Endometrial microvascular endothelial cells (primary cell): Measurements from ENCODE around the gene MKNK2. TPM values are rescaled to one million over a fixed set of nuclear protein-coding genes. Genes with fewer than 3 reads are reported as not detected.

Source experiments
- in situ Hi-C: cut with HindIII; loops from 2 replicates; pipeline ENCODE4 v1.10.0; 2017; ENCODE audit warnings: low sequenced_read_pairs, low pct_unique_long_range_greater_than_20kb; ENCODE audit errors: inconsistent ontology term
- total RNA-seq: library from RNA; depleted of rRNA; stranded (reverse); fragments of >200 nt; gene quantifications from one replicate; pipeline ENCODE4 v1.2.3, GENCODE V29; 2015; ENCODE audit errors: inconsistent ontology term

MKNK2 gene
- total RNA-seq, 1 donor from 2014 or later, result 111 TPM

DNA sequence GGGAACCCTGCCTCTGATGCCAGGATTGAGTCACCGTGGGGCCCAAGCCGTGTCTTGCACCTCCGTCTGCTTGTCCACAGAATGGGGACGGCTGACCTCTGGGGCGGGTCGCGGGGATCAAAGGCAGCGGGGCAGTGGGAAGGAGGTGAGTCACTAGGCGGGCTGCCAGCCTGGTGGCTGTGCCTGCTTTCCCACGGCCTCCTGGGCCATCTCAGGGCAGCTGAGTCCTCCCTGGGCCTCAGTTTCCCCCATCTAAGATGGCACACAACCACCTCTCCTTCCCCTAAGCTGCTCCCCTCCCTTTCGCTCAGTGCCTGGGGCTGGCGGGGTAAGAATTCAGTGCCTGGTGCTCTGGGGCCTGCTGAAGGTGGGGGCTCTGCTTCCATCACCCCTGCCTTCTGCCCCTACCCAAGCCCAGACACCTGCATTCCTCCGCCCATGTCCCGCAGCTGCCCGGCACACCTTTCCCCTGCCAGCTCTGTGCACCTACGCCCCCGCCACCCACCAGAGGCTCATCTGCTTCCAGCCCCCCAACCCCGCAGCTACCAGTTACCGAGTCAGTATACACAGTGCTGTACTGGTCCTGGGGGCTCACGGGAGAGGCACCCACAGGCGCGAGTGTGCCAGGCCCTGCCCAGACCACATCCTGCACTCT, 3.5 kb downstream of the MKNK2 start:
- in situ Hi-C loops, result no loop called here

DNA sequence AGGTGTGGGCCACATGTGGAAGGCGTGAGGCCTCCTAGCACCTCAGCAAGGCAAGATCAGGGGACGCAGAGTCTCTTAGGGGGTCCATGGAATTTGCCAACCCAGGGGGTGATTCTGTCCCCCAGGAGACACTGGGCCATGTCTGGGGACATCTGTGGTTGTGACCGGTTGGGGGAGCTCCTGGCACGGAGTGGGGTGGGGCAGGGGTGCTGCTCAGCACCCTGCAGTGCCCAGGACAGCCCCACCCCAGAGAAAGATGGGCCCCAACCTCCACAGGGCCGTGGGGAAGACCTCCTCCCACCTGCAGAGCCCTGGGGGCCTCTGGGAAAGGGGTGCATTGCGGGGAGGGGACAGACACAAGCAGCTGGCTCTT, 4.0 kb downstream of the MKNK2 start:
- in situ Hi-C loops, result no loop called here

DNA sequence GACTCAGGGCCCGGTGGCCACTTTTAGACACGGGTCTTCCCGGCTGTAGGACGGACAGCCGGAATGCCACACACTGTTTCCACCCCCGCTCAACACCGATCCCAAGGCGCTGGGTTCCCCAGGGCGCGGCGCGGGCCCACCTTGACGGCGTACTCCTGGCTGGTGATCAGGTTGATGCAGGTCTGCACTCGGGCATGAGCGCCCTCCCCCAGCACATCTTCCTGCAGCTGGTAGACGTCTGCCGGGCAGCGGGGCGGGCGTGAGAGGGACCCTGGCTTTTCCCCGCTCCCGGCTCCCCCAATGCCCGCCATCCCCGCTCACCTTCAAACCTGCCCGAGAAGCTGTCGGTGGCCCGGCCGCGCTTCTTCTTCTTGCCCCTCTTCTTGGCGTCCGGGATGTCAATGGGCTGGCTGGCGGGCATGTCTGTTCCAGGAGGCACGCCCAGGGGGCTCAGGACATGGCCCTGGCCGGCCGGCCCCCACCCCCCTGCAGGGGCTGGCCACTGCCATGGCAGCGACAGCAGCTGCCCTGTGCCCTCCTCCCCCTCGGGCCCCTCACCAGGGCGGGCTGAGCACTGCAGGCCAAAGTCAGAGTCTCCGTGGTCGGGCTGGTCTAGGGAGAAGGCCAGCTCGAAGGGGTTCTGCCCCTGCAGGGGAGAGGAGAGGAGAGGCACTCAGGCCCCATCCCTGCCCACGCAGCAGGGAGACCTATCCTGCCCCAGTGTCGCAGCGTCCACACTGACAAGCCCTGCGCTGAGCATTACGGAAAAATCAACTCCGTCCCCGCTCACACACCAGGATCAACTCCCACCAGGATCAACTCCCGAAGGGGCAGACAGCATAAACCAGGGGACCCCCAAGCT, 4.8 kb downstream of the MKNK2 start:
- in situ Hi-C loops, result no loop called here

DNA sequence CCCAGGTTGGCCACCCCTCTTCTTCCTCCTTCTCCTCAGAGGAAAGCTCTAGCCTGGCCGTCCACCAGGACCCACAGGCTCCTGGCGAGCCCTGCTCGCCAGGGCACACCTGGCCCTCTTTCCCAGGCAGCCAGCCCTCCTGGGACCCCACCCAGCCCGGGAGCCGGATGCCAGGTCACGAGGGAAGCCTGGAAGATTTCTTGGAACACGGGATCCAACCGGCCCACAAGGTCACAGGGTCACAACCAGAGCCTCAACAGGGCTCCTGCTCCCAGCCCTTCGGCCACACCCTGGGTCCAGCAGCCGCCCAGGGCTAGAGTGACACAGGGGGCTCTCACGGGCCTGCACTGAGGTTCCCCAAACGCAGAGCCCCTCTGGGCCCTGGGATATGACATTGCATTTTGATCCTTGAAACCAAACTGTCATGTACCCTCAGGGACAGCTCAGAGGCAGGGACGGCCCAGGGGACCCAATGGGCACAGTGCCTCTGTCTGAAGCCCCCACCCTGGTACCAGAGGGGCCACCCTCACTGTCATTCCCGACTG, 5.5 kb downstream of the MKNK2 start:
- in situ Hi-C loops, result no loop called here

DNA sequence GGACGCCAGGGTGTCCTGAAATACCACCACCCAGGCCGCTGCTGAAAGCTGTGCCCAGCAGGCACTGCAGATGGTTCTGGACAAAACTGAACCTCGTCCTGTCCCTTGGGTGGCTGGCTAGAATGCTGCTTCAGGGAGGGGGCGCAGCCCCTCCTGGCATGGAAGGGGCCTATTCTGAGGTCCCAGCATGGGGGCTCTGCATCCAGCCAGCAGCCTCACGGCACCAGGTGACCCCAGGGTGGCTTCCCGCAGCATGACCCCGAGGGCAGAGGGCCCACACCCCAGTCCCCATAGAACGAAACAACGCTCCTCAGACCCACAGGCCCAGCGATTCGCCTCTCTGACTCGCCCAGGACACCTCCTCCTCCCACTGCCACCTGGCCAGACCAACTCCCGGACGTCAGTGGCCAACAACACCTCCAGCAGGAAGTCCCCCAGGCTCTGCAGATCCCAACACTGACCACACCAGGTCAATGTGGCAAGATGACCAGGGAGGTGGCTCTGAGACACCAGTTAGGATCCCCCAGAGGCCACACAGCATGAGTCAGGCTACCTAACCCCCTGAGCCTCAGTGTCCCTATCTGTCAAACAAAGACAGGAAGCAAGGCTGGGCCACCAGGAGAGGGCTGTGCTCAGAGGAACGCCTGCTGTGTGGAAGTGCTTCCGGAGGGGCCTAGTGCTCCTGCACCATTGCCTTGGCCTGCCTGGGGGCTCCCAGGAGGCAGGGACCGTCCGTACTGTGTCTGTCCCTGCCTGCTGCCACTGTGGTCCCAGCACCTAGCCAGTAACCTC, 6.1 kb downstream of the MKNK2 start:
- in situ Hi-C loops, result no loop called here

DNA sequence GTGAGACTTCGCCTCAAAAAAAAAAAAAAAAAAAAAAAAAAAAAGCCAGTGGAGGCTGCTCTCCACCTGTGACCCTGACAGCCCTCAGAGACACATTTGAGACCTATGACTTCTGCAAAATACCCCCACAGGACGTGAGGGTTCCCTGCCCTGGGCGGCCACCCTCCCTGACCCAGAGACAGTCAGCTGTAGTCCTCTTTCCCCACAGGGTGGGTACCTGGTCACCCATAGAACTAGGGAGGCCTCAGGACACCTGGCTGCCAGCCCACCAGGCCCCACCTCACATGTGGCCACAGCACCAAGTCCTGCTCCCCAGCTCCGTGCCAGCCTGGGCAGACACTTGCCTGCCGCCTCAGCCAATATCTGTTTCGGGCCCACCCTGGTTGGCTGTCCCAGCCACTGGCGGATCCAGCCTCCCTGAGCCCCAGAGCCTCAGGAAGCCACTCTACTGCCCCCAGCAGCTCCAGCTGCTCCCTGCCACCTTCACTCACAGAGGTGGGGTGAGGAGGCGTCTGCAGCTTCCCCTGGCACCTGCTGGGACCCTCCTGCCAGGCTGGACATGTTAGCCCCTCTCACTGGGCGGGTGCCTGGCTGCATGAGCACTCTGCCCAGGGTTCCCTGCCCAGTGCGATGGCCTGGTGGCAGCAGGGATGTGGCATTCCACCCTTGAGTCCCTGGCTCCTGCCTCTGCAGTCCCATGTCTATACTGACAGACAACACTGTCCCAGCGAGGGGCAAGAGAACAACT, 6.9 kb downstream of the MKNK2 start:
- in situ Hi-C loops, result no loop called here

DNA sequence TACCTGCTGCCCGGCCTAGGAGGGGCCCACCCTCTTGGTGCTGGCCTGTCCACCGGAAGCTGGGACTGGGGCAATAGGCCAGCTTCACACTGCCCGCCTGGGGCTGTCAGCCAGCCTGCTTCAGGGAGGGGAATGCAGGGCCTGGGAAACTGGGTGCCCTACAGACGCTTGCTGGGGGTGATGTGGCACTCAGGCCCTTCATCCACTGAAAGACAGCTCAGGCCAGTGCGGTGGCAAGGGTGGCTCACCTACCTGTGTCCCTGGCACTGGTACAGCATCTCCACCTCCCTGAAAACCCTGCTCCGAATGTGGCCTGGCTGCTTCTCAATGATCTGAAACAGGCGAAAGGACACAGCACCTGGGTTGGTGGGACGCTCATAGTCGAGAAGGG, 7.8 kb downstream of the MKNK2 start:
- in situ Hi-C loops, result no loop called here

DNA sequence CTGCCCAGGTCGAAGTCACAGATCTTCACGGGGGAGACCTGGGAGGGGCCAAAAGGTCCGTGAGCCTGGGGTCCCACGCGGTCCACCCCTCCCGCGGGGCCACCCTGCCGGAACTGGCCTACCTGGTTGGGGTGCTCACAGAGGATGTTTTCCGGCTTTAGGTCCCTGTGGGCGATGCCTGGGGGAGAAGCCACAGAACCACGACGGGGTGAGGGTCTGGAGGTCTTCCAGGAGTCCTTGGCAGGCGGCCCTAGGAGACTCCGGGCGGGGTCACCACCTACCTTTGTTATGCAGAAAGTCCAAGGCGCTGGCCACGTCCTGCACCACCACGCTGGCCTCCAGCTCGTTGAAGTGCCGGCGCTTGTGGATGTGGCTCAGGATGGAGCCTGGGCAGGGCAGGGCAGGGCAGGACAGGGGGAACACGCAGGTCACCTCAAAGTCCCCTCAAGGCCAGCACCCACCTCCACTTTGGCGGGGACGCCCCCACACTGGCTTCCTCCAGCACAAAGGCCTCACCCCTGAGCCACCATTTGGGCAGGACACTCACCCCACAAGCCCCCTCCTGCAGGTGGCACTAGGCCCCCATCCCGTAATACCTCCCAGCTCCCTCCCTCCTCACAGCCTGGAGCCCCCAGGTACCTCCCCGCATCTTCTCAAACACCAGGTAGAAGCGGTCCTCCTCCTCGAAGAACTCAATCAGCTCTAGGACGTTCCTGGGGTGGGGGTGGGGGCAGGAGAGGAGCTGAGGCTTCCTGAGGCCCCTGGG, 8.4 kb downstream of the MKNK2 start:
- in situ Hi-C loops, result no loop called here

DNA sequence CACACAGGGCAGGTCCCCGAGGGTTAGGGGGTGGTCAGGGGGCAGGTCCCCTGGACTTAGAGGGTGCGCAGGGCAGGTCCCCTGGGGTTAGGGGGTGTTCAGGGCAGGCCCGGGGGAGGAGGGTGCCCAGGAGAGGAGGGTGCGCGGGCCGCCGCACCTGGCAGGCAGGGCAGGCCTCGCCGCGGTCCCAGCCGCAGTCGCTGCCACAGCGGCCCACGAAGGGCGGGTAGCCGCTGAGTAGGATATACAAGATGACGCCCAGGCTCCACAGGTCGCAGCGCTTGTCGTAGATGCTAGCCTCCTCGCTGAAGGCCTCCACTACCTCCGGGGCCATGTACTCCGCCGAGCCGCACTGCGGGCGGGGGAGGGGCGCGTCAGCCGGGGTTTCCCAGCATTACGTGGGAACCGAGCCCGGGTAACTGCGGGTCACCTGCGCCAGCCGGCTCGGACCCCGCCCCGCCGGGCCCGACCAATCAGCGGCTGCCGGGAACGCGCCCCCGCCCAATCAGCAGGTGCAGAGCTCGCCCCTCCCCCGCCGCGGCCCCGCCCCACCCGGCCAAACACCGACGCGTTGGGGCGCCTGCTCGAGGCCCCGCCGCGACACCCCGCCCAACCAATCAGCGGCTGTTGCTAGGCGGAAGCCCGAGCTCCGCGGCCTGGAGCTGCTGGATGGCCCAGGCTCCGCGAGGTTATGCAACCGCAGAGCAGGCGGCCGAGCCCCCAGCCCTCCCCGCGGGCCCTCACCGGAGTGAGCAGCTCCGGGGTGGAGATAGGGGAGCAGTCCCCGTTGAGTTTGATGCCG, 9.2 kb downstream of the MKNK2 start:
- in situ Hi-C loops, result no loop called here

DNA sequence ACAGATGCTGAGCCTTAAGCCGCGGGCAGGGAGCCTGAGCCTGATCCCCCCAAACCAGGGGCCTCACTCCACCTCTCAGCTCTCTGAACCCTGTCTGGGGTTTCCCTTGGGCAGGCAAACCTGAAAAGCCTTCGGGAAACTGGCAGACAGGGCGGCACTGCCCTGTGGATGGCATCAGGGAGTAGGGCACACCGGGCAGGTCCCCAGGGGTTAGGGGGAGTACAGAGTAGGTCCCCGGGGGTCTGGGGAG, 9.7 kb downstream of the MKNK2 start:
- in situ Hi-C loops, result no loop called here

DNA sequence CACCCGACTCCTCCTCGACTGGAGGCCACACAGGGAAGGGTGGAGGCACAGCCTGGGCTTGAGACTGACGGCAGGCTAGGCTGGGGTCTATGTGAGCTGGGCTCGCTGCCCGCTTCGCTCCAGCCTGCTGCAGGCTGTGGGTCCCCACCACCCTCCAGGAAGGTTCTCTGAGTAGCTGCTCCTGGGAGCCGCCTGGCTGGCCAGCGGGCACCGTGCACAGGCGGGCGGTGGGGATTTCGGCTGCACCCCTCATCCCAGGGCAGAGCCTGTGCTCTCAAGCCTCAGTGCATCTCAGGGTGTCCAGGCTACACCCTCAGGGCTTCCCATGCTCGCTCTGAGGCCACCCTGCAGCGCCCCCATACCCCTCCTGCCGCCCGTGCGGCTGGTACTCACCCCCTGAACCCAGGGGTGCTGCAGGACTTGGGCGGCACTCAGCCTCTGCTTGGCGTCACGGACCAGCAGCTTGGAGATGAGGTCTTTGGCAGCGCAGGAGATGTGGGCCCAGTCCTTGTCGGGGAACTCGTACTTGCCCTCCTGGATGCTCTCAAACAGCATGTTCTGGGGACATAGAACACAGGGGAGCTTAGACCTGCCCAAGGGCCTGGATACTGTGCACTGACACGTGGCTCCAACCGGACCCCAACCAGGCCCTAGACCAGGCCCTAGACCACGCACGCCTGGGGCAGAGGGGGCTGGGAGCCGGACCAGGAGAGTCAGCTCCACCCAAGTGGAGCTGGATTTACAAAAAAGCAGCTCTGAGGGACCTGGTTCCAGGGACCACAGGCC, 10.2 kb downstream of the MKNK2 start:
- in situ Hi-C loops, result no loop called here

DNA sequence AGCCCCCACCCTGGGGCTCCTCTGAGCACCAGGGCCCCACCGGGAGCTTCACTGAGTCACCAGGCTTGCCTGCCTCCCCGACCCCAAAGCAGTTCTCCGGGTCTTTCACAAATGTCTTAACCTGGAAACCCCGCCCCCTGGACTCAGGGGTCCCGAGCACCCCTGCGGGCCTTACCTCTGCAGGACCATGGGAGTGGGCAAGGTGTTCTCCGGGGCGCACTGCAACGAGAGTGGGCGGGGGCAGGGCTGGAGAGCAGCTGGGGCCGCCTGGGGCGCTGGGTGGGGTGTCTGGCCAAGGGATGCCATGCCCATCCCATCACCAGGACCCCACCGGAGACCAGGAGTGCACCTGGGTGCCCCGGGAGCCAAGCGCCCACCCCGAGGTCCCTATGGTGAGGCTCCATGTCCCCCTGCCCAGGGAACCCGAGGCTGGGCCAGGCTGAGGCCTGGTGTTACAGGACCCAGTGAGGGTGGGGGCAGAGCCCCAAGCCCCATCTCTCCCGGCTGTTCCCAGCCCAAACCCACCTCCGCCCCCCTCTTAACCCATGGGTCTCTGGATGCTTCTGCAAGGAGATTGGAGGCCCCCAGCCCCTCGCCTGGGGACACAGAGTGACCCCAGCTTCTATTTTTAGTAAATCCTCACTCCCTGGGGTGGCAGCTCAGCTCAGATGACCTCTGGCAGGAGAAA, 10.9 kb downstream of the MKNK2 start:
- in situ Hi-C loops, result no loop called here

DNA sequence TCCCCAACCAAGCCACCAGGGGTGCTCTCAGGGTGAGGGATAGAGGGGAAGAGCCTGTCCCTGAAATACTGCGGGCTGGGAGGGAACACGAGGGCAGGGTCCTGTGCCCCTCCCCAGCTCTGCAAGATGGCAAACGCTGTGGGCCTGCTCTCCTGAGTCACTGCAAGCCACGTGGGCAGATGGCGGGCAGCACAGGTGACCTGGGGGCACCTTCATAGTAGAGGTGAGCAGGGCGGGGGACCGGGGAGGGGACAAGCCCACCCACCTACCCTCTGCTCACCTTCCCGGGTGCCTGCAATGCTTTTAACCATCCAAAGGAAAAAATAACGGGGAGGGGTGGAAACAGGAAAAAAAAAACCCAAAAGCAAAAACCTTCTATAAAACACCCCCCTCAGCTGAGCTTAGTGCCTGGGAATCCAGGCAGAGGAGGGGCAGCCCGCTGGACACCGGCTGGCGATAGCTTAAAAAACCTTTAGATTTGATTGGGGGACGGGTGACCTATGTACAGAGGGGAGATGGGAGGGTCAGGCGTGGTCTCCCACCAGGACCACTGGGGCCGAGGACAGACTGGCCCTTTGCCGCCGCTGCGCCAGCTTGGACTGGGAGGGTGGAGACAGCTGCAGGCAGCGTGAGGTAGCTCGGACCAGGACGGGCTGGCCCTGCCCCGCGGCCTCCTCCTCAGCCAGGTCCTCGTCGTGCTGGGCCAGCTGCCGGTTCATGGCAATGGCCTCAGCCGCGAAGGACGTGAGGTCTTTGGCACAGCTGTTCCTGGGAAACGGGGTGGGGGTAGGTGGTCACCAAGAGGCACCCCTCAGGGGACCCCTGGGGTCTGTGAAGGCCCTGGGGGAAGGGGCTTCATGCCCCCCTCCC, 11.7 kb downstream of the MKNK2 start:
- in situ Hi-C loops, result no loop called here

DNA sequence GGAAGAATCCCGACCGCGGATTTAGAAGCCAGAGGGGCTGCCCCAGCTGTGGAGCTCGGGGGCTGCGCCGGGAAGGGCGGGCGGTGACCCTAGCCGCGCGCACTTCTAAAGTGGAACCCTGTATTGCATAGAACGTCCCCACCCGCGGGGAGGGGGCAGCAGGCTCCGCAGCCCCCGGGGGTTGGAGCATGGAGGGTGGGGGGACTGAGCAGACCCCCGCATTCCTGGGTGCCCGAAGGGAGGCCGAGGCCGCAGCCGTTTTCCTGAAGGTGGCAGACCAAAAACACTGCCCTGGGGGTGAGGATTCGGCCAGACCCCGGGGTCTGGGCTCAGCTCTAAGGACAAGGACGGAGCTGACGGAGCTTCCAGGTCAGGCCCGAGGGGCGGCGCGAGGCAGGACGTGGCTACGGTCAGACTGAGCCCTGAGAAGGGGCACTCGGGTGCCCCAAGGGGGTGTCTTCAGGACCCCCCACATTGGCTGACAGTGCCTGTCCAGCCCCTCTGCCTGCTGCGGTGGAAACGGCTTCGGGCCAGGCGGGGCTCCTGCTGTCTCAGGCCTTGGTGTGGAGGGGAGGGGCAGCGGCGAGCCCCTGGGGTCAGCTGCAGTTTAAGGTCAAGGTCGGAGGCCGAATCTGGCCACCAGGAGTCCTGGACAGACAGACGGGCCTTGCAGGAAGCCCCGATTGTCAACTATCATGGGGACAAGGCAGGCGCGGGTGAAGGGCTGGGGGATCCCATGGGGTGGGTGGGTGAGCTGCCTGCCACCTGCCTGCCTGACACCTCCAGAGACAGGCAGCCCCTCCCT, 12.6 kb downstream of the MKNK2 start:
- in situ Hi-C loops, result no loop called here
